K562 (cell line): ENCODE data around the gene NUBP2. TPM values are rescaled to one million over a fixed set of nuclear protein-coding genes. Genes with fewer than 3 reads are reported as not detected.

ENCODE experiments used
- ATAC-seq: fragments of 200-7000 bp; cut with Tn5 transposase; 3 replicates; pipeline ENCODE4 v1.9.1; 2020; ENCODE audit warnings: moderate library complexity
- BruUV-seq: library from RNA; stranded (reverse); fragments of 400-500 nt; replicated peaks from 2 replicates; lab custom pipeline; 2021; lab: Mats Ljungman, UMichigan
- CTCF ChIA-PET: fragments of 300-600 bp; formaldehyde crosslinking; extraction: SDS; loops from one replicate; lab custom pipeline; 2021; ENCODE audit warnings: low intra/inter-chr PET ratio; lab: Yijun Ruan, JAX
- POLR2A ChIA-PET: fragments of 300-600, 350-650 bp; sonication (Branson Sonifier 250); formaldehyde crosslinking; extraction: SDS; loops from one replicate; lab custom pipeline; 2021; ENCODE audit warnings: antibody characterized with exemption, inconsistent platforms; lab: Yijun Ruan, JAX
- DNase-seq, 4 experiments: peaks; one replicate each; pipeline versions ENCODE4 v3.0.0 to v3.0.0-alpha.2; 2011 to 2018; ENCODE audit warnings: low spot score in 3 of 4, mixed read lengths in 3 of 4; ENCODE audit errors: extremely low read depth in 1 of 4
- FAIRE-seq: peaks from 2 replicates; lab custom pipeline; 2011; peaks lifted over from hg19 to GRCh38; lab: Jason Lieb, UNC
- H2AFZ ChIP-seq: 2 replicates; pipeline ENCODE4 v1.6.0; 2011; ENCODE audit warnings: low read depth, low read length, control low read depth, inconsistent platforms
- H3K27ac ChIP-seq: fragments of 200-600 bp; 3 replicates; pipeline ENCODE4 v1.8.0; 2011; ENCODE audit warnings: low read depth, mild to moderate bottlenecking, control low read depth, inconsistent platforms, low read length, moderate library complexity, mixed read lengths; ENCODE audit errors: extremely low read depth
- H3K27me3 ChIP-seq, 2 experiments: fragments of 300-600 bp in 1 of 2; 2 replicates in 1 of 2; 3 replicates in 1 of 2; pipeline versions ENCODE4 v1.6.0 to v1.8.0; 2011; ENCODE audit warnings: inconsistent platforms in 2 of 2, low read length in 2 of 2, mild to moderate bottlenecking in 1 of 2, mixed read lengths in 1 of 2, moderate library complexity in 1 of 2; ENCODE audit not compliant: control insufficient read depth in 2 of 2, insufficient read depth in 2 of 2
- H3K36me3 ChIP-seq: fragments of 300-600 bp; 3 replicates; pipeline ENCODE4 v1.8.0; 2011; ENCODE audit warnings: mild to moderate bottlenecking, low read length, inconsistent platforms; ENCODE audit not compliant: control insufficient read depth, insufficient read depth
- H3K4me1 ChIP-seq, 2 experiments: fragments of 200-600 bp in 1 of 2; replicated peaks in 1 of 2; 2 replicates in 1 of 2; 3 replicates in 1 of 2; pipeline versions ENCODE4 v1.5.1 to v1.8.0; 2011; ENCODE audit warnings: inconsistent platforms in 2 of 2, low read length in 2 of 2, mild to moderate bottlenecking in 1 of 2, mixed read lengths in 1 of 2, moderate library complexity in 1 of 2; ENCODE audit not compliant: control insufficient read depth in 2 of 2, insufficient read depth in 2 of 2
- H3K4me2 ChIP-seq: 2 replicates; pipeline ENCODE4 v1.6.1; 2011; ENCODE audit warnings: low read length, control low read depth, inconsistent platforms, mixed read lengths; ENCODE audit not compliant: insufficient read depth
- H3K4me3 ChIP-seq: fragments of 200-600 bp; sonication (generic), shearing (Covaris generic); 2 replicates; pipeline ENCODE4 v1.5.1; 2016; ENCODE audit warnings: control low read depth, inconsistent platforms
- H3K79me2 ChIP-seq: fragments of 200-600 bp; 3 replicates; pipeline ENCODE4 v1.8.0; 2011; ENCODE audit warnings: low read length, inconsistent platforms; ENCODE audit not compliant: control insufficient read depth, insufficient read depth
- H3K9ac ChIP-seq, 2 experiments: 2 replicates each; pipeline versions ENCODE4 v1.6.0 to v1.6.1; 2011; ENCODE audit warnings: low read depth in 2 of 2, low read length in 2 of 2, control low read depth in 1 of 2, inconsistent platforms in 1 of 2, mild to moderate bottlenecking in 1 of 2, mixed read lengths in 1 of 2; ENCODE audit not compliant: insufficient read depth in 1 of 2
- H3K9me1 ChIP-seq: one replicate; pipeline ENCODE4 v1.6.0; 2011; ENCODE audit warnings: inconsistent platforms, mild to moderate bottlenecking, low read length, moderate library complexity; ENCODE audit not compliant: control insufficient read depth, insufficient read depth
- H3K9me3 ChIP-seq: replicated peaks from 2 replicates; pipeline ENCODE4 v1.5.1; 2011; ENCODE audit warnings: low read depth, low read length, inconsistent platforms; ENCODE audit not compliant: control insufficient read depth, insufficient read depth
- H4K20me1 ChIP-seq: replicated peaks from 2 replicates; pipeline ENCODE4 v1.6.1; 2011; ENCODE audit warnings: low read length, inconsistent platforms, mixed read lengths; ENCODE audit not compliant: control insufficient read depth, insufficient read depth
- EGR1 ChIP-seq: fragments of 450-650 bp; conservative IDR thresholded peaks from 2 replicates; pipeline ENCODE4 v1.6.1; 2017; ENCODE audit warnings: mild to moderate bottlenecking
- GATAD2A ChIP-seq: fragments of 450-650 bp; IDR thresholded peaks from 2 replicates; pipeline ENCODE4 v1.6.1; 2017
- HNRNPH1 ChIP-seq: fragments of 200-400 bp; formaldehyde crosslinking; optimal IDR thresholded peaks from 2 replicates; pipeline ENCODE3; 2017; ENCODE audit warnings: low read depth, mild to moderate bottlenecking, low read length, moderate library complexity
- SP2 ChIP-seq: IDR thresholded peaks from 2 replicates; pipeline ENCODE4 v1.6.1; 2011; ENCODE audit warnings: mild to moderate bottlenecking, low read depth, low read length, moderate library complexity; ENCODE audit not compliant: poor library complexity, severe bottlenecking; ENCODE audit errors: extremely low read depth
- ZFP36 ChIP-seq: fragments of 150-350 bp; IDR thresholded peaks from 2 replicates; pipeline ENCODE4 v1.6.1; 2018; ENCODE audit warnings: low read length, low read depth; ENCODE audit not compliant: partially characterized antibody
- ZNF175 ChIP-seq: fragments of 200-800 bp; sonication (Bioruptor generic); IDR thresholded peaks from 2 replicates; pipeline ENCODE4 v1.6.1; 2016; ENCODE audit warnings: low read depth, mild to moderate bottlenecking, missing genetic modification characterization, missing compliant biosample characterization
- WGBS: fragments of 100-300 bp; shearing (Covaris generic); methylation state at CpG from one replicate; pipeline ENCODE4 v1.1.6; 2016; ENCODE audit warnings: low coverage, mixed read lengths; ENCODE audit not compliant: insufficient coverage; ENCODE audit errors: missing lambda C conversion rate; 5-methylcytosine and 5-hydroxymethylcytosine counted together
- in situ Hi-C: fragments of 300-500 bp; cut with MboI; formaldehyde crosslinking; loops from 4 replicates; pipeline ENCODE4 v1.15.0; 2018; ENCODE audit warnings: inconsistent platforms, mixed read lengths
- intact Hi-C: fragments of 100-400 bp; cut with micrococcal nuclease; formaldehyde crosslinking; loops from 2 replicates; pipeline ENCODE4 v1.14.2; 2022
- polyA plus RNA-seq, 8 experiments: library from polyadenylated mRNA; depleted of rRNA in 4 of 8; stranded (reverse) in 5 of 8; unstranded in 3 of 8; fragments of >200 nt; fragmentation: Nextera tagmentation in 2 of 8; fragmentation: Illumina TruSeq in 1 of 8; extraction: Ambion mirVana in 2 of 8; extraction: Trizol in 1 of 8; gene quantifications; 2 replicates each; pipeline versions ENCODE4 v1.2.1 to v1.2.3, GENCODE V29; 2011 to 2014; ENCODE audit warnings: inconsistent platforms in 1 of 8, missing spikeins in 1 of 8
- total RNA-seq, 7 experiments: library from RNA; depleted of rRNA in 6 of 7; stranded (reverse); fragments of >200 nt in 6 of 7; fragmentation: Illumina TruSeq in 2 of 7; extraction: Trizol in 2 of 7; gene quantifications; 2 replicates each; pipeline versions ENCODE4 v1.2.1 to v1.2.3, GENCODE V29; 2011 to 2021; ENCODE audit warnings: low replicate concordance in 1 of 7

NUBP2 gene
- total and polyA plus RNA-seq, 9 of the 15 experiments (the other 6 are each of a cell fraction or from before 2014, with no cell fraction given): 1.8 to 115 (median 24.0) TPM

DNA sequence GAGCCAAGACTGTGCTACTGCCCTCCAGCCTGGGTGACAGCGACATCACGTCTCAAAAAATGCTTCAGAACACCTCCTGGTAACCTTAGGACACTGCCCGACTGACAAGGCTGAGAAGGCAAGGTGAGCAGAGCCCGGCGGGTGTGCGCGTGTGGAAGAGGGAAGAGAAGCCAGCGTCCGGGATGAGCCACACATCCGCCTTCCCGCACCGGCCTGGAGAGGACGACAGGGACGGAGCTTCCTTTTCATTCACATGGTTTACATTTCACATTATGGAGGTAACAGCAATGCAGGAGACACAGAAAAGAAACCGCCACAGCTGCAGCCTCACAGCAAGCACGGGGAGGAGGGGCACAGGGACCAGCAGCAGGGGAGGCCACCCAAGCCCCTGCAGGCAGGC is 27.3 kb downstream of the NUBP2 start (continued):
- TF ChIP-seq SP2 (no peak), GATAD2A (no peak), ZFP36 (no peak), ZNF175 (CRISPR knock-in tag) (no peak), HNRNPH1 (no peak)

DNA sequence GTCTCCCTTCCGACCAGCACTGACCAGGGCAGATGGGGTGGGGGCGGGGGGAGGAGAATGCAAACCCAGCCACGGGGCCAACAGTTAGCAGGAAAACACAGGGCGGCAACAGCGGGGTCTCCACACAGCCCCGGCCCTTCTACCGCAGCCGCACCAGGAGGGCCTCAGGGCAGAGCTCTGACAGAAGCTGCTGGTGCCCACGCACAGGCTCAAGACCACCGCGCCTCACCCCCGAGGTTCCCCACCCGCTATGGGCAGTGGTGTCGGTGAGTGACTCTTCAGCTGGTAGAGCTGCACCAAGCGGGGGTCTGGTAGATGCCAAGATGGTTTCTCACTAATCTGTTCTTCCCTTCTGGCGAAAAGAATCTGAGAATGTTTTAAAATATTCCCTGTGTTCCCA is 27.8 kb downstream of the NUBP2 start:
- H3K4me2 ChIP-seq: no peak overlapping the region
- H3K27ac ChIP-seq: no peak overlapping the region
- no peak for DNase-seq
- H3K9me3 ChIP-seq: no peaks in the 10 kb centered on the region
- BruUV-seq: no TSS peak
- H3K9ac ChIP-seq: no peak overlapping the region; a peak in 1 of 4 replicates
- CTCF ChIA-PET: no interaction called here
- no peak for ATAC-seq
- no peaks in the 10 kb centered on the region; the same call in 1 of the 2 replicates for H4K20me1 ChIP-seq
- no peaks in the 10 kb centered on the region for H3K27me3 ChIP-seq
- no peaks in the 10 kb centered on the region for H3K79me2 ChIP-seq
- H3K36me3 ChIP-seq: peaks cover 3% of the 10 kb centered on the region; the same call in 1 of the 3 replicates
- WGBS: 87% methylated on average over 13 of the region's 16 CpGs
- H3K9me1 ChIP-seq: no peaks in the 10 kb centered on the region
- peaks cover 0 to 20% of the 10 kb centered on the region in 2 experiments; a peak in 3 of 5 replicates for H3K4me1 ChIP-seq
- POLR2A ChIA-PET: interaction anchor here (1.0 kb wide), 1 partner anchor 121 kb away, joined by 5 read pairs; no protein-coding TSS in a partner anchor
- H2AFZ ChIP-seq: no peak overlapping the region
- in situ Hi-C loops (no loop called here), intact Hi-C loops (no loop called here)
- no peak for FAIRE-seq
- H3K4me3 ChIP-seq: no peak overlapping the region
- no peak for TF ChIP-seq EGR1
